CD8-positive, alpha-beta memory T cell (primary cell): Measurements from ENCODE around the gene RBM4. TPM values are rescaled to one million over a fixed set of nuclear protein-coding genes. Genes with fewer than 3 reads are reported as not detected.

Source experiments
- CTCF ChIA-PET: fragments of 350-600 bp; sonication (Branson Sonifier 250); formaldehyde crosslinking; loops from one replicate; lab custom pipeline; 2021; ENCODE audit warnings: antibody characterized with exemption; lab: Charles Lee
- POLR2A ChIA-PET: fragments of 350-600 bp; sonication (Branson Sonifier 250); formaldehyde crosslinking; loops from one replicate; lab custom pipeline; 2021; ENCODE audit warnings: antibody characterized with exemption; lab: Charles Lee
- DNase-seq, 5 donors: peaks; one replicate each; pipeline versions ENCODE4 v3.0.0 to v3.0.0-alpha.2; 2020 to 2022; ENCODE audit warnings: mixed read lengths in 1 of 5
- H3K27ac ChIP-seq: one replicate; pipeline ENCODE4 v1.7.0; 2013; ENCODE audit warnings: low read depth, mild to moderate bottlenecking, low read length, moderate library complexity
- H3K27me3 ChIP-seq: 2 replicates; pipeline ENCODE4 v1.7.0; 2013; ENCODE audit warnings: low read length, mild to moderate bottlenecking; ENCODE audit not compliant: insufficient read depth, poor library complexity, severe bottlenecking
- H3K36me3 ChIP-seq: 2 replicates; pipeline ENCODE4 v1.7.0; 2013; ENCODE audit warnings: mild to moderate bottlenecking, low read length, moderate library complexity; ENCODE audit not compliant: insufficient read depth
- H3K4me1 ChIP-seq: 2 replicates; pipeline ENCODE4 v1.7.0; 2013; ENCODE audit warnings: mild to moderate bottlenecking, low read length, moderate library complexity; ENCODE audit not compliant: insufficient read depth
- H3K4me3 ChIP-seq: 2 replicates; pipeline ENCODE4 v1.7.0; 2013; ENCODE audit warnings: mild to moderate bottlenecking, low read length
- H3K9me3 ChIP-seq: 2 replicates; pipeline ENCODE4 v1.7.0; 2013; ENCODE audit warnings: mild to moderate bottlenecking, low read length
- H3K27ac Mint-ChIP-seq, 8 donors: one replicate each; pipeline ENCODE4 v1.8.0; 2020 to 2021; ENCODE audit warnings: mixed read lengths in 8 of 8, mild to moderate bottlenecking in 6 of 8, inconsistent platforms in 3 of 8, moderate library complexity in 3 of 8
- H3K27me3 Mint-ChIP-seq, 2 donors: one replicate each; pipeline ENCODE4 v1.8.0; 2020 to 2021; ENCODE audit warnings: mixed read lengths in 2 of 2, mild to moderate bottlenecking in 1 of 2, moderate library complexity in 1 of 2
- H3K36me3 Mint-ChIP-seq, 3 donors: one replicate each; pipeline ENCODE4 v1.8.0; 2020 to 2021; ENCODE audit warnings: mixed read lengths in 3 of 3, inconsistent platforms in 1 of 3, mild to moderate bottlenecking in 1 of 3
- H3K4me1 Mint-ChIP-seq, 3 donors: one replicate each; pipeline ENCODE4 v1.8.0; 2020 to 2021; ENCODE audit warnings: mixed read lengths in 3 of 3, inconsistent platforms in 1 of 3, mild to moderate bottlenecking in 1 of 3
- H3K4me3 Mint-ChIP-seq, 7 donors: one replicate each; pipeline ENCODE4 v1.8.0; 2020 to 2021; ENCODE audit warnings: mixed read lengths in 7 of 7, mild to moderate bottlenecking in 6 of 7, moderate library complexity in 4 of 7, inconsistent platforms in 2 of 7
- H3K9me3 Mint-ChIP-seq, 5 donors: one replicate each; pipeline ENCODE4 v1.8.0; 2020 to 2022; ENCODE audit warnings: mixed read lengths in 5 of 5, mild to moderate bottlenecking in 3 of 5, moderate library complexity in 2 of 5, inconsistent platforms in 1 of 5
- polyA plus RNA-seq: library from polyadenylated mRNA; unstranded; fragments of 300-500 nt; fragmentation: Illumina TruSeq; gene quantifications from one replicate; pipeline ENCODE4 v1.2.3, GENCODE V29; 2021
- total RNA-seq, 2 experiments: library from RNA; stranded (reverse); gene quantifications; one replicate each; pipeline ENCODE4 v1.2.3, GENCODE V29; 2021

The RBM4 gene
- total and polyA plus RNA-seq, 3 experiments from 2014 or later, result 115 to 224 (median 124) TPM

GRCh38 chr11:66676931-66677598 lies 38.6 kb downstream of the RBM4 start:
- H3K27me3 Mint-ChIP-seq, result no peaks in the 10 kb centered on the region
- peaks cover 0 to 18% (median 3%) of the 10 kb centered on the region in 3 donors for H3K36me3 Mint-ChIP-seq
- Histone ChIP-seq H3K4me1 (peaks cover 43% of the 10 kb centered on the region), H3K36me3 (no peaks in the 10 kb centered on the region), H3K27ac (peak overlapping the region; percentile 100), H3K9me3 (no peaks in the 10 kb centered on the region), H3K4me3 (peak overlapping the region; percentile 99), H3K27me3 (no peaks in the 10 kb centered on the region)
- no peaks in the 10 kb centered on the region for H3K9me3 Mint-ChIP-seq
- peak overlapping the region; percentile 90 to 99 (median 95) for H3K4me3 Mint-ChIP-seq
- H3K4me1 Mint-ChIP-seq, result peaks cover 35 to 51% (median 43%) of the 10 kb centered on the region in 3 donors
- no peak for DNase-seq
- POLR2A ChIA-PET, result interaction anchor here (0.6 to 2.6 kb wide), 18 partner anchors 9 to 255 kb away, joined by 3 to 41 read pairs (median 8); partner anchors contain the start of genes ACTN3, CCDC87, CCS and DPP3
- H3K27ac Mint-ChIP-seq, result peak overlapping the region; percentile 98 to 100 (median 100)
- CTCF ChIA-PET, result interaction anchor here (0.6 to 6.5 kb wide), 23 partner anchors 9 to 273 kb away, joined by 3 to 135 read pairs (median 8); partner anchors contain the start of genes ACTN3, CCDC87, CCS and CTSF

- H3K9me3 Mint-ChIP-seq, result no peaks in the 10 kb centered on the region
- H3K9me3 ChIP-seq, result no peaks in the 10 kb centered on the region
- ChIA-PET POLR2A (interaction anchor here (0.6 to 2.6 kb wide), 22 partner anchors 9 to 817 kb away, joined by 3 to 41 read pairs (median 7); partner anchors contain the start of genes ACTN3, CCDC87, CCS and CTSF), CTCF (interaction anchor here (0.7 to 6.5 kb wide), 40 partner anchors 9 to 292 kb away, joined by 3 to 135 read pairs (median 5); partner anchors contain the start of genes ACTN3, CCDC87, CCS and CTSF)
- peak within 1 kb of the TSS; percentile 90 to 99 (median 95) for H3K4me3 Mint-ChIP-seq
- H3K27ac Mint-ChIP-seq, result peak within 1 kb of the TSS; percentile 98 to 100 (median 100)
- peaks cover 0 to 18% (median 3%) of the 10 kb centered on the region in 3 donors for H3K36me3 Mint-ChIP-seq
- H3K27me3 ChIP-seq, result no peaks in the 10 kb centered on the region
- peak within 1 kb of the TSS; percentile 100 for H3K27ac ChIP-seq
- peak within 1 kb of the TSS; percentile 99 for H3K4me3 ChIP-seq
- H3K36me3 ChIP-seq, result no peaks in the 10 kb centered on the region
- peak; percentile 95 to 98 (median 97) for DNase-seq
- H3K4me1 Mint-ChIP-seq, result peaks cover 34 to 50% (median 42%) of the 10 kb centered on the region in 3 donors
- no peaks in the 10 kb centered on the region for H3K27me3 Mint-ChIP-seq
- peaks cover 43% of the 10 kb centered on the region for H3K4me1 ChIP-seq
These were observed 39.3 kb downstream of the RBM4 start, which contains the start of gene RBM4B for GRCh38 chr11:66677599-66678375. RBM4B (minus strand) TSS chr11:66677887; CDS start chr11:66677079, 808 bp downstream.

- H3K27me3 Mint-ChIP-seq, result no peaks in the 10 kb centered on the region
- peak overlapping the region in 1 of 8 donors; percentile 22 for H3K27ac Mint-ChIP-seq
- peaks cover 18 to 25% (median 24%) of the 10 kb centered on the region in 3 donors for H3K4me1 Mint-ChIP-seq
- H3K36me3 ChIP-seq, result no peaks in the 10 kb centered on the region
- H3K4me1 ChIP-seq, result peaks cover 22% of the 10 kb centered on the region
- no peaks in the 10 kb centered on the region for H3K9me3 Mint-ChIP-seq
- H3K36me3 Mint-ChIP-seq, result peaks cover 0 to 13% (median 3%) of the 10 kb centered on the region in 3 donors
- peak in 1 of 5 donors; percentile 27 for DNase-seq
- H3K4me3 ChIP-seq, result no peak overlapping the region
- no peak overlapping the region for H3K27ac ChIP-seq
- H3K4me3 Mint-ChIP-seq, result peak overlapping the region in 1 of 7 donors; percentile 53
- POLR2A ChIA-PET, result interaction anchor here (0.6 to 0.9 kb wide), 2 partner anchors 8 to 103 kb away, joined by 3 read pairs; no protein-coding TSS in a partner anchor
- no peaks in the 10 kb centered on the region for H3K9me3 ChIP-seq
- CTCF ChIA-PET, result interaction anchor here (1.4 to 6.5 kb wide), 2 partner anchors 102 to 122 kb away, joined by 3 to 135 read pairs; no protein-coding TSS in a partner anchor
- no peaks in the 10 kb centered on the region for H3K27me3 ChIP-seq
These were observed 42.6 kb downstream of the RBM4 start for GRCh38 chr11:66680966-66681645.

- Mint-ChIP-seq H3K4me3 (no peak overlapping the region), H3K4me1 (no peaks in the 10 kb centered on the region), H3K36me3 (no peaks in the 10 kb centered on the region), H3K9me3 (no peaks in the 10 kb centered on the region), H3K27me3 (no peaks in the 10 kb centered on the region), H3K27ac (no peak overlapping the region)
- H3K4me1 ChIP-seq, result peaks cover 2% of the 10 kb centered on the region
- ChIA-PET POLR2A (no interaction called here), CTCF (no interaction called here)
- H3K9me3 ChIP-seq, result no peaks in the 10 kb centered on the region
- no peak for DNase-seq
- H3K27ac ChIP-seq, result no peak overlapping the region
- H3K27me3 ChIP-seq, result no peaks in the 10 kb centered on the region
- H3K36me3 ChIP-seq, result no peaks in the 10 kb centered on the region
- H3K4me3 ChIP-seq, result no peak overlapping the region
These were observed 45.4 kb downstream of the RBM4 start for GRCh38 chr11:66683877-66684276.

GRCh38 chr11:66684635-66685034 lies 46.1 kb downstream of the RBM4 start:
- no peaks in the 10 kb centered on the region for H3K36me3 ChIP-seq
- DNase-seq, result no peak
- no peak overlapping the region for H3K4me3 Mint-ChIP-seq
- ChIA-PET POLR2A (interaction anchor here (0.7 kb wide), 1 partner anchor 8 kb away, joined by 5 read pairs; no protein-coding TSS in a partner anchor), CTCF (no interaction called here)
- H3K9me3 ChIP-seq, result no peaks in the 10 kb centered on the region
- H3K36me3 Mint-ChIP-seq, result no peaks in the 10 kb centered on the region
- no peaks in the 10 kb centered on the region for H3K9me3 Mint-ChIP-seq
- H3K4me1 ChIP-seq, result no peaks in the 10 kb centered on the region
- no peaks in the 10 kb centered on the region for H3K27me3 ChIP-seq
- H3K4me3 ChIP-seq, result no peak overlapping the region
- H3K27ac ChIP-seq, result no peak overlapping the region
- H3K27ac Mint-ChIP-seq, result no peak overlapping the region
- no peaks in the 10 kb centered on the region for H3K4me1 Mint-ChIP-seq
- H3K27me3 Mint-ChIP-seq, result no peaks in the 10 kb centered on the region

GRCh38 chr11:66685276-66686099 lies 47.0 kb downstream of the RBM4 start:
- H3K27ac ChIP-seq, result no peak overlapping the region
- Mint-ChIP-seq H3K36me3 (no peaks in the 10 kb centered on the region), H3K27ac (no peak overlapping the region), H3K27me3 (no peaks in the 10 kb centered on the region), H3K4me1 (no peaks in the 10 kb centered on the region), H3K9me3 (no peaks in the 10 kb centered on the region), H3K4me3 (no peak overlapping the region)
- DNase-seq, result no peak
- H3K36me3 ChIP-seq, result no peaks in the 10 kb centered on the region
- no peaks in the 10 kb centered on the region for H3K27me3 ChIP-seq
- H3K9me3 ChIP-seq, result no peaks in the 10 kb centered on the region
- no peaks in the 10 kb centered on the region for H3K4me1 ChIP-seq
- ChIA-PET CTCF (no interaction called here), POLR2A (interaction anchor here (0.7 kb wide), 1 partner anchor 7 kb away, joined by 5 read pairs; no protein-coding TSS in a partner anchor)
- no peak overlapping the region for H3K4me3 ChIP-seq
